ENCODE results near the gene NSUN3.

The NSUN3 gene

GRCh38 chr3:94130690-94131089 is 67.8 kb downstream of the NSUN3 start:
- TF ChIP-seq, protein P1, sequence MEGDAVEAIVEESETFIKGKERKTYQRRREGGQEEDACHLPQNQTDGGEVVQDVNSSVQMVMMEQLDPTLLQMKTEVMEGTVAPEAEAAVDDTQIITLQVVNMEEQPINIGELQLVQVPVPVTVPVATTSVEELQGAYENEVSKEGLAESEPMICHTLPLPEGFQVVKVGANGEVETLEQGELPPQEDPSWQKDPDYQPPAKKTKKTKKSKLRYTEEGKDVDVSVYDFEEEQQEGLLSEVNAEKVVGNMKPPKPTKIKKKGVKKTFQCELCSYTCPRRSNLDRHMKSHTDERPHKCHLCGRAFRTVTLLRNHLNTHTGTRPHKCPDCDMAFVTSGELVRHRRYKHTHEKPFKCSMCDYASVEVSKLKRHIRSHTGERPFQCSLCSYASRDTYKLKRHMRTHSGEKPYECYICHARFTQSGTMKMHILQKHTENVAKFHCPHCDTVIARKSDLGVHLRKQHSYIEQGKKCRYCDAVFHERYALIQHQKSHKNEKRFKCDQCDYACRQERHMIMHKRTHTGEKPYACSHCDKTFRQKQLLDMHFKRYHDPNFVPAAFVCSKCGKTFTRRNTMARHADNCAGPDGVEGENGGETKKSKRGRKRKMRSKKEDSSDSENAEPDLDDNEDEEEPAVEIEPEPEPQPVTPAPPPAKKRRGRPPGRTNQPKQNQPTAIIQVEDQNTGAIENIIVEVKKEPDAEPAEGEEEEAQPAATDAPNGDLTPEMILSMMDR (IDR thresholded peaks at IDR 0.05; ENCODE audit: extremely low read depth, missing control alignments), result no peak
- DNase-seq (ENCODE audit: low spot score), result no peak

DNA sequence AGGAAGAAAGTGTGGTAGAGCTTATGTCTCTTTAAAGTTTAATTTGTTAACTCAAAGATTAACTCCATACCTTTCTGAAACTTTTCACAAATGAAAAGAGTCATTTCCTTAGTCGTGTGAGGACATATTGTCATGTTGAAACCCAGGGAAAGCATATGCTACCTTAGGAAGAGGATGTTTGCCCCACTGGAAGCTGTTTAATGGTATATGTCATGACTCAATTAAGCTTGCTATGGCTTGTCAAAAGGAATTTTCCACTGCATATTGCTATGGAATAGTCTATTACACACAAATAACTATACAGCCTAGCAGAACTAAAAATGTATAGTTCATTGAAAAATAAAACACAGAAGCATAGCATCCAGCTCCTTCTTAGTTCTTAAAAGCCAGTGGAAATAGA is 69.9 kb downstream of the NSUN3 start:
- TF ChIP-seq, protein P1 (IDR thresholded peaks at IDR 0.05; ENCODE audit: extremely low read depth, missing control alignments), result no peak
- DNase-seq (ENCODE audit: low spot score), result peak; percentile 5

GRCh38 chr3:94136133-94136532 is 73.3 kb downstream of the NSUN3 start:
- DNase-seq (ENCODE audit: low spot score), result no peak
- TF ChIP-seq, protein P1 (IDR thresholded peaks at IDR 0.05; ENCODE audit: extremely low read depth, missing control alignments), result no peak

DNA sequence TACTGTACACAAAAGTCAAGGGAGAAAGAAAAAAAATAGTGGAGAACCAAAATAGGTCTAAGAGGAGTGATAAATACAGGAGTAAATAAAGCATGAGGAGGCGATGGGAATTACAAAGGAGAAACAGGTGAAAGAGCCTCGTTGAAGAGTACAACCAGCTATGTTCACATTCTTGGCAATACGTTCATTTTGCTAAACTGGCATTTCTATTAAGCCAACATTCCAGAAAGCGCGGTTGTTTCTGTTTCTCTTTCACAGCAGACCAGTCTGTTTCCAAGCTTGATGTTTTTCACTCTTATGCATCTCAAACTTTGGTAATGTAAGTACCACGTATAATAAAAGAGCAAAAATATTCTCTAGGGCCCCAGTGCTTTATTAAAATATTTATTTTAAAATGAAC is 74.5 kb downstream of the NSUN3 start:
- no peak for DNase-seq (ENCODE audit: low spot score)
- TF ChIP-seq, protein P1 (IDR thresholded peaks at IDR 0.05; ENCODE audit: extremely low read depth, missing control alignments), result no peak

DNA sequence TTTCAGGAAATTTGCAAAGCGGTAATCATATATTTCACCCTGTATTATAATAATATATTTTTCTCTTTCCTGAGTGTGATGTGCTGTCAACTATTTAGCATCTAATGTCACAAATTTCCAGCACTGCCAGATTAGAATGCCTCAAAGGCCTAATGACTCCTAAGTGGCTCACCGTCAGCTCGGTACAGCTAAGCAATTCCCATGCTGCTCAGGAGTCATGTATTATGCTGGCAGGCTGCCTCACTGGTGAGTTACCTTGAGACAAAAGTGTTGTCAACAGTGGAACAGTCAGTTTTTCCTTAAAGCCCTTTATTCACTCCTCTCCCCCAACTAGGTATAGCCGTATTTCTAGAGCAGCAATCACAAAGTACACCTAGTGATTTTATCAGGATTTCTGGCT is 83.6 kb downstream of the NSUN3 start:
- DNase-seq (ENCODE audit: low spot score), result no peak
- TF ChIP-seq, protein P1 (IDR thresholded peaks at IDR 0.05; ENCODE audit: extremely low read depth, missing control alignments), result no peak

DNA sequence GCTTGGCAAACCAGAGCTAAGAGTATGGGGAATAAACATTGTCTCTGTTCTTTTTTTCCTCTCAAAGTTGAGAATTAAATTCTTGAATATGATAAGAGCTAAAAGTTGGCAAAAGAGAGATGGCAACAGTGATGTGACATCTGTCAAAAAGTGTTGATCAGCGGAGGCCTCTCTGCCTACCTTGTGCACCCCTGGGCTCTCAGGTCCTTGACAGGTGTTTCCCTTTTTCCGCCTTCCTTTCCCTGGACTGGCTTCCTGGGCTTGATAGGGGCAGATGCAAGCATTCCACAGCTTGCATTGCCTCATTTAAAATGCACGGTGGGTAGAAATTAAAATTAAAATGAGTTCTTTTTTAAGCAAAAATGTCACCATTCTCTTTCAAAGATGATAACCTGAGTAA is 84.2 kb downstream of the NSUN3 start:
- no peak for DNase-seq (ENCODE audit: low spot score)
- TF ChIP-seq, protein P1 (IDR thresholded peaks at IDR 0.05; ENCODE audit: extremely low read depth, missing control alignments), result no peak

- TF ChIP-seq, protein P1 (IDR thresholded peaks at IDR 0.05; ENCODE audit: extremely low read depth, missing control alignments), result no peak
- no peak for DNase-seq (ENCODE audit: low spot score)
Measured at GRCh38 chr3:94150113-94150512, 87.3 kb downstream of the NSUN3 start.
